Fibroblast of pulmonary artery (primary cell): ENCODE measurements around the gene TMEM196.

ENCODE experiments used
- DNase-seq: peaks from one replicate; pipeline ENCODE4 v3.0.0-alpha.2; 2010; ENCODE audit warnings: low read depth
- H3K4me3 ChIP-seq: replicated peaks from 2 replicates; pipeline ENCODE4 v1.5.1; 2011; ENCODE audit warnings: low read depth, mild to moderate bottlenecking, control low read depth, low read length, moderate library complexity
- CTCF ChIP-seq: IDR thresholded peaks from 2 replicates; pipeline ENCODE4 v1.5.1; 2011; ENCODE audit warnings: mild to moderate bottlenecking, control low read depth, low read length, inconsistent platforms; ENCODE audit errors: missing control alignments

Gene TMEM196

GRCh38 chr7:19674266-19674960 is 99.0 kb downstream of the TMEM196 start:
- no peak for TF ChIP-seq CTCF
- H3K4me3 ChIP-seq = no peak overlapping the region
- peak; percentile 4 for DNase-seq

GRCh38 chr7:19670806-19671205 is 102.6 kb downstream of the TMEM196 start:
- no peak for TF ChIP-seq CTCF
- DNase-seq = no peak
- no peak overlapping the region for H3K4me3 ChIP-seq
